Measurements from ENCODE around the gene CHN2.

DNA sequence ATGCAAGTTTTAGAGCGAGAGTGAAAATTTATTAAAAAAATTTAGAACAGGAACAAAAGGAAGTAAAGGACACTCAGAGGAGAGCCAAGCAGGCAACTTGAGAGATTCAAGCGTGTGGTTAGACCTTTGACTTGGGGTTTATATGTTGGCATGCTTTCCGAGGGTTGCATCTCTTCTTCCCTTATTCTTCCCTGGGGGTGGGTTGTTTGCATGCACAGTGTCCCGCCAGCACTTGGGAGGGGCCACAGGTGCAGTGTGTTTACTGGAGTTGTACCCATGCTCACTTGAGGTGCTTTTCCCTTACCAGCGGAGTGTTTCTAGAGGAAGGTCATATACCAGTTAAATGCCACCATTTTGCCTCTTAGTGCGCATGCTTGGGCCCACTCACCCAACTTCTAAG lies 96.3 kb downstream of the CHN2 start:
- TF ChIP-seq SMC3 (IDR thresholded peaks at IDR 0.05; ENCODE audit: low read depth, low read length) (no peak), ELF1 (IDR thresholded peaks at IDR 0.05) (no peak), EP300 (IDR thresholded peaks at IDR 0.05; ENCODE audit: borderline replicate concordance in 1 of 2, low read depth in 1 of 2, low read length in 1 of 2) (no peak), SIN3A (IDR thresholded peaks at IDR 0.05; ENCODE audit: borderline replicate concordance, low read depth, low read length) (no peak), JUND (IDR thresholded peaks at IDR 0.05) (no peak), MEF2A (IDR thresholded peaks at IDR 0.05; ENCODE audit: borderline replicate concordance, low read depth) (no peak), EZH2phosphoT487 (IDR thresholded peaks at IDR 0.05; ENCODE audit: borderline replicate concordance, low read depth) (no peak), CTCF (IDR thresholded peaks at IDR 0.05) (no peak)
- TF ChIP-seq, protein P1, sequence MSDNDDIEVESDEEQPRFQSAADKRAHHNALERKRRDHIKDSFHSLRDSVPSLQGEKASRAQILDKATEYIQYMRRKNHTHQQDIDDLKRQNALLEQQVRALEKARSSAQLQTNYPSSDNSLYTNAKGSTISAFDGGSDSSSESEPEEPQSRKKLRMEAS (IDR thresholded peaks at IDR 0.05; ENCODE audit: low read depth) = no peak
- TF ChIP-seq, protein P2, sequence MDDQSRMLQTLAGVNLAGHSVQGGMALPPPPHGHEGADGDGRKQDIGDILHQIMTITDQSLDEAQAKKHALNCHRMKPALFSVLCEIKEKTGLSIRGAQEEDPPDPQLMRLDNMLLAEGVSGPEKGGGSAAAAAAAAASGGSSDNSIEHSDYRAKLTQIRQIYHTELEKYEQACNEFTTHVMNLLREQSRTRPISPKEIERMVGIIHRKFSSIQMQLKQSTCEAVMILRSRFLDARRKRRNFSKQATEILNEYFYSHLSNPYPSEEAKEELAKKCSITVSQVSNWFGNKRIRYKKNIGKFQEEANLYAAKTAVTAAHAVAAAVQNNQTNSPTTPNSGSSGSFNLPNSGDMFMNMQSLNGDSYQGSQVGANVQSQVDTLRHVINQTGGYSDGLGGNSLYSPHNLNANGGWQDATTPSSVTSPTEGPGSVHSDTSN (IDR thresholded peaks at IDR 0.05) = no peak
